ENCODE measurements around the gene PSMD13. TPM values are rescaled to one million over a fixed set of nuclear protein-coding genes. Genes with fewer than 3 reads are reported as not detected.
A peak's percentile ranks its signal among the peaks of the same experiment; 100 is the strongest.

The PSMD13 gene
- total RNA-seq, 2 experiments from 2014 or later: 210 to 214 TPM

DNA sequence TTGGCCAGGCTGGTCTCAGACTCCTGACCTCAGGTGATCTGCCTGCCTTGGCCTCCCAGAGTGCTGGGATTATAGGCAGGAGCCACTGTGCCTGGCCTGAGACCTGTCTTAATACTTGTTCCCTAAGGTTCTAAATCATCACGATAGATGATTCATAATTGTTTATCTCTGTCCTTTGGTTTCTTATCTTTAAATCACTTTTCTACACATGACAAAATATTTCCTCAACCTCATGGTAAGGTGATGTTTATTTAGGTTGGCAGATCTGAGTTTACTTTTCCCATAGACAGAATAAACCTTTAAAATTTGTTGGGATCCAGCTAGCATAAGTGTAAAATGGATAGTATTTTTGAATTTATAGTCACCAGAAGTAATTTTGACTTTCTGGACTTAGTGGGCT, 3.5 kb downstream of the PSMD13 start:
- Mint-ChIP-seq H3K4me3 (no peak overlapping the region), H3K27ac (peak overlapping the region; percentile 64), H3K27me3 (no peaks in the 10 kb centered on the region), H3K9me3 (no peaks in the 10 kb centered on the region), H3K36me3 (peaks cover 49% of the 10 kb centered on the region), H3K4me1 (ENCODE audit: low read depth) (peaks cover 59% of the 10 kb centered on the region)
- CTCF ChIA-PET: interaction anchor here (1.2 to 3.5 kb wide), 3 partner anchors 10 to 66 kb away, joined by 4 to 23 read pairs (median 9); partner anchors contain the start of gene IFITM2
- intact Hi-C loops (cut with micrococcal nuclease): no loop called here
- POLR2A ChIA-PET: interaction anchor here (1.2 kb wide), 1 partner anchor 12 kb away, joined by 4 read pairs; no protein-coding TSS in a partner anchor
- DNase-seq: peak; percentile 8

DNA sequence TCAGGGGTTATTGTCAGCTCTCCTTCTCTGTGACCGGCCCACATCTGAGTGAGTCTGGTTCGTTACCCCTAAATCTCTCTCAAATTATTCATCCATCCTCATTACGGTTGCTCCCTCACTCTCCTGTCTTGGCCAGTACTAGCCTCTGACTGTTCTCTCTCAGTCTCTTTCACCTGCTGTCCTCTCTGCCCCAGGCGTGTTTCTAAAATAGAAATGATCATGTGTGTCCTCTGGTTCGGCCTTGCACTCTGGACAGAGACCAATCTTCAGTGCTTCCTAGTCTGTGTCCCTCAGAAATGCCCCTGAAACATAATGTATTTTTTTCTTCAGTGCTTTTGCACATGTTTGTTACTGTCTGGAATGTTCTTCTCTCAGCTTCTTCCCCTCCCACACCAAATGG, 4.9 kb downstream of the PSMD13 start:
- peaks cover 54% of the 10 kb centered on the region for H3K4me1 Mint-ChIP-seq (ENCODE audit: low read depth)
- ChIA-PET POLR2A (no interaction called here), CTCF (interaction anchor here (0.6 to 3.5 kb wide), 2 partner anchors 9 to 64 kb away, joined by 3 to 23 read pairs; no protein-coding TSS in a partner anchor)
- H3K36me3 Mint-ChIP-seq: peaks cover 59% of the 10 kb centered on the region
- DNase-seq: no peak
- H3K4me3 Mint-ChIP-seq: no peak overlapping the region
- intact Hi-C loops (cut with micrococcal nuclease): no loop called here
- no peaks in the 10 kb centered on the region for H3K9me3 Mint-ChIP-seq
- H3K27me3 Mint-ChIP-seq: no peaks in the 10 kb centered on the region
- peak overlapping the region; percentile 47 for H3K27ac Mint-ChIP-seq

DNA sequence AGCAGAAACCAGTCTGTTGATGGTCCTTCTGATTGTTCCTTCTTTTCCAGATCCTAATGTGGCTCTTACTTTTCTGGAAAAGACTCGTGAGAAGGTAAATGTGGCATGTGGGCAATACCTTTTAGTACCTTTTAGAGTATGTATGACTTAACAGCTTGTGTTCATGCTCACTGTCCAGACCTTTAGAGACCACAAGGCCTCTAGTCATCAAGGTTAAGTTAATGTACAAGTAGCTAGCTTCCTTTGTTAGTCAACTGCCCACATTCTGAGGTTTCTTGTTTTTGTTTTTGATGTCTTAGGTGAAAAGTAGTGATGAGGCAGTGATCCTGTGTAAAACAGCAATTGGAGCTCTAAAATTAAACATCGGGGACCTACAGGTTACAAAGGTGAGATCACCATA, 7.6 kb downstream of the PSMD13 start:
- ChIA-PET CTCF (interaction anchor here (0.6 to 0.7 kb wide), 2 partner anchors 13 to 61 kb away, joined by 3 read pairs; no protein-coding TSS in a partner anchor), POLR2A (no interaction called here)
- no peak for DNase-seq
- no peak overlapping the region for H3K4me3 Mint-ChIP-seq
- intact Hi-C loops (cut with micrococcal nuclease): no loop called here
- H3K27ac Mint-ChIP-seq: no peak overlapping the region
- peaks cover 48% of the 10 kb centered on the region for H3K4me1 Mint-ChIP-seq (ENCODE audit: low read depth)
- H3K9me3 Mint-ChIP-seq: no peaks in the 10 kb centered on the region
- no peaks in the 10 kb centered on the region for H3K27me3 Mint-ChIP-seq
- peaks cover 77% of the 10 kb centered on the region for H3K36me3 Mint-ChIP-seq

DNA sequence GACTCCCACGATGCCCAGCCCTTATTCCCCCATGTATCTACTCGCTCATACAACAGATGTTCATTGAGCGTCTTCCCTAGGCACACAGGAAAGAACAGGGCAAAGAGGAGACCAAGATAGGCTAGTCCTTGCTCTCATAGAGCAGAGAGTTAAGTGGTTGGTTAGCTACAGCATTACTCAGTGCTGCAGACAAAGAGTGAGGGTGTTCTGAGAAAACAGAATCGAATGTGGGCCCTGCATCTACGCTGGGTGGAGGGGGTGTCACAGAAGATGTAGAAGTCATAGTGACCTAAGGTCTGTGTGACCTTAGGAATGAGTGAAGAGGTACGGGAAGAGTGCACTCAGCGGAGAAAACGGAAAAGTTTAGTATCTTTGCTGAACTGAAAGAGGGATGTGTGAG, 12.3 kb downstream of the PSMD13 start:
- no peaks in the 10 kb centered on the region for H3K9me3 Mint-ChIP-seq
- H3K4me3 Mint-ChIP-seq: no peak overlapping the region
- peaks cover 25% of the 10 kb centered on the region for H3K4me1 Mint-ChIP-seq (ENCODE audit: low read depth)
- peak overlapping the region; percentile 35 for H3K27ac Mint-ChIP-seq
- intact Hi-C loops (cut with micrococcal nuclease): no loop called here
- H3K36me3 Mint-ChIP-seq: peaks cover 74% of the 10 kb centered on the region
- no peak for DNase-seq
- ChIA-PET POLR2A (interaction anchor here (1.0 kb wide), 1 partner anchor 20 kb away, joined by 3 read pairs; no protein-coding TSS in a partner anchor), CTCF (interaction anchor here (1.4 to 3.5 kb wide), 7 partner anchors 13 to 199 kb away, joined by 3 to 30 read pairs (median 5); partner anchors contain the start of genes PSMD13 and SIRT3)
- no peaks in the 10 kb centered on the region for H3K27me3 Mint-ChIP-seq

DNA sequence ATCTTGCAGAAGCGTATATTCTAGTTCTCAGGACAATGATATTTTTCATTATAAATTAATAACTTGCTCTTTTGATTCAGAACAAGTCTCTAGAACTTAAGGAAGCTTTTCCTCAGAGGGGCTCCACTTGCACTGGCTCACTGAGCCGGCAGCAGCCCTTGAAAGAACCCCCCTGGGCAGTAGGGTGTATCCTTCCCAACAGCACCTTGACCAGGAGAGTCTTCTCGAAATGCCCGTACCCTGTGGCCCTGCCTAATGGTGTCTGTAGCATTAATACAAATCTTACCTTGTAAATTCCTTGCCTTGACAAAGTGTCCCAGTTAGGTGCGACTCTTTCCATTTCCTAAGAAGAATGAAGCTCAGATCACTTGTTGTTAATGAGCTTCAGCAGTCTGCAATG, 13.5 kb downstream of the PSMD13 start:
- intact Hi-C loops (cut with micrococcal nuclease): loop anchor here (5.0 kb wide), 2 partner anchors 57 to 107 kb away; partner anchors contain the start of gene IFITM2
- peak overlapping the region; percentile 64 for H3K27ac Mint-ChIP-seq
- H3K4me1 Mint-ChIP-seq (ENCODE audit: low read depth): peaks cover 21% of the 10 kb centered on the region
- peaks cover 68% of the 10 kb centered on the region for H3K36me3 Mint-ChIP-seq
- POLR2A ChIA-PET: interaction anchor here (1.0 to 1.2 kb wide), 2 partner anchors 43 to 105 kb away, joined by 3 to 4 read pairs; partner anchors contain the start of genes BET1L and RIC8A
- CTCF ChIA-PET: interaction anchor here (0.6 to 3.5 kb wide), 32 partner anchors 9 to 206 kb away, joined by 3 to 57 read pairs (median 5); partner anchors contain the start of genes BET1L, NLRP6, PGGHG and PSMD13
- H3K27me3 Mint-ChIP-seq: no peaks in the 10 kb centered on the region
- H3K9me3 Mint-ChIP-seq: no peaks in the 10 kb centered on the region
- H3K4me3 Mint-ChIP-seq: no peak overlapping the region
- DNase-seq: no peak

DNA sequence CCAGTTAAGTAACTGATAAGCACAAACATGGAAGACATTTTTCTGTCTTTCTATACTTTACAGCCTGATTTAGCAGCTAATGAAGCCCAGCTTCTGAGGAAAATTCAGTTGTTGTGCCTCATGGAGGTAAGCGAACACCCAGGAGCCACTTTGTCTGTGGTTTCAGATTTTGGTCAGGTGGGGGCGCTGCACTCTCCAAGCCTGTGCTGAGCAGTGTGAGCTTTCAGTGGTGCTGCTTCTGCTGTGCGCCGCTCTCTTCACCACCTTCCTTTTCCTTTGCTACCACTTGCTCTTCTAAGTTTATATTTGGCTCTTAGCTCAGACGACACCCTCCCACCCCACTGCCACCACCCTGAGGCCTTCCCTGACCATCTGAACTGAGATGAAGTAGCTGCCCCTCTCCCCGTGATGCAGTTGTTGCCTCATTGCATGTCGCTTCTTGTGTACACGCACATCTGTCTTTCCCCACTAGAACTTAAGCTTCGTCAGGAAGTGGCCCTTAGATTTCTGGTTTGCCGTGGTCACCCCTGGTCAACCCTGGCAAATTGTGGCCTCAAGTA, 14.0 kb downstream of the PSMD13 start:
- DNase-seq: peak; percentile 89
- Mint-ChIP-seq H3K36me3 (peaks cover 63% of the 10 kb centered on the region), H3K9me3 (no peaks in the 10 kb centered on the region), H3K27me3 (no peaks in the 10 kb centered on the region), H3K27ac (peak overlapping the region; percentile 64), H3K4me1 (ENCODE audit: low read depth) (peaks cover 21% of the 10 kb centered on the region), H3K4me3 (no peak overlapping the region)
- intact Hi-C loops (cut with micrococcal nuclease): loop anchor here (5.0 kb wide), 2 partner anchors 56 to 106 kb away; partner anchors contain the start of gene IFITM2
- ChIA-PET POLR2A (interaction anchor here (1.2 kb wide), 1 partner anchor 43 kb away, joined by 4 read pairs; the partner anchor contains the start of genes BET1L and RIC8A), CTCF (interaction anchor here (0.6 to 3.5 kb wide), 35 partner anchors 9 to 268 kb away, joined by 3 to 57 read pairs (median 5); partner anchors contain the start of genes BET1L, IFITM2, NLRP6 and PGGHG)

DNA sequence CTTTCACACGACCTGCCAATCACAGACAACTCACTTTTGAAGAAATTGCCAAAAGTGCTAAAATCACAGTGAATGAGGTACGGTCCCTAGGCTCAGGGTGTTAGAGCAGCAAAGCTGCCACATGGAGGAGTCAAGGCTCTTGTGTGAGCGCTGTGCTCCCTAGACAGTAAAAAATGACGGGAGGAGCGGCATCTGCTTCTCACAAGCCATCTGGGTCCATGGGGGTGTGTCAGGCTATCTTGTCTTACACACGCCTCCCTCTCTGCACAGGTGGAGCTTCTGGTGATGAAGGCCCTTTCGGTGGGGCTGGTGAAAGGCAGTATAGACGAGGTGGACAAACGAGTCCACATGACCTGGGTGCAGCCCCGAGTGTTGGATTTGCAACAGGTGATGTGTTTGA, 14.8 kb downstream of the PSMD13 start:
- peaks cover 57% of the 10 kb centered on the region for H3K36me3 Mint-ChIP-seq
- no peaks in the 10 kb centered on the region for H3K9me3 Mint-ChIP-seq
- peaks cover 21% of the 10 kb centered on the region for H3K4me1 Mint-ChIP-seq (ENCODE audit: low read depth)
- no peak overlapping the region for H3K4me3 Mint-ChIP-seq
- H3K27me3 Mint-ChIP-seq: no peaks in the 10 kb centered on the region
- intact Hi-C loops (cut with micrococcal nuclease): loop anchor here (5.0 kb wide), 2 partner anchors 56 to 106 kb away; partner anchors contain the start of gene IFITM2
- no peak overlapping the region for H3K27ac Mint-ChIP-seq
- POLR2A ChIA-PET: no interaction called here
- DNase-seq: no peak
- CTCF ChIA-PET: interaction anchor here (0.8 to 3.5 kb wide), 24 partner anchors 8 to 268 kb away, joined by 3 to 57 read pairs (median 8); partner anchors contain the start of genes BET1L, IFITM2, NLRP6 and PGGHG

DNA sequence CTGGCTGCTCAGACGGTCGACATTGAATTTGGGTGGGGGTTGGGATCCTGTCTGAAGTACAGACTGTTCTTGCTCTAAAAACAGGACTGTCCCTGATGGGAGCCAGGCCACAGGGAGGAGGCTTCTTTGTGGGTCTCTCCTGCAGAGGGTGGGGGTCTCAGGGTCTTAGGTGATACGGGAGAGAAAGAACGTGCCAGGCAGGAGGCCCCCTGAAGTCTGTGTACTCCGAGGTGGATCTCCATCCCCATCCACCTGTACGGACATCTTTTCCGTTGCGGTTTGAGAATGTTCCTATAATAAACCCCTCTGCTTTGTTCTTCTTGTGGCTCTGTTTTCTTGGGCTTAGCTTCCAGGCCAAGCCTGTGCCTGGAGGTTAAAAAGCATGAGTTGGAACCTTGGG, 15.9 kb downstream of the PSMD13 start:
- POLR2A ChIA-PET: no interaction called here
- Mint-ChIP-seq H3K4me1 (ENCODE audit: low read depth) (peaks cover 21% of the 10 kb centered on the region), H3K9me3 (no peaks in the 10 kb centered on the region), H3K27me3 (no peaks in the 10 kb centered on the region), H3K4me3 (no peak overlapping the region), H3K27ac (no peak overlapping the region), H3K36me3 (peaks cover 47% of the 10 kb centered on the region)
- no peak for DNase-seq
- intact Hi-C loops (cut with micrococcal nuclease): loop anchor here (5.0 kb wide), 2 partner anchors 55 to 105 kb away; partner anchors contain the start of gene IFITM2
- CTCF ChIA-PET: interaction anchor here (1.7 to 3.5 kb wide), 4 partner anchors 29 to 266 kb away, joined by 3 to 57 read pairs (median 12); partner anchors contain the start of gene NLRP6

DNA sequence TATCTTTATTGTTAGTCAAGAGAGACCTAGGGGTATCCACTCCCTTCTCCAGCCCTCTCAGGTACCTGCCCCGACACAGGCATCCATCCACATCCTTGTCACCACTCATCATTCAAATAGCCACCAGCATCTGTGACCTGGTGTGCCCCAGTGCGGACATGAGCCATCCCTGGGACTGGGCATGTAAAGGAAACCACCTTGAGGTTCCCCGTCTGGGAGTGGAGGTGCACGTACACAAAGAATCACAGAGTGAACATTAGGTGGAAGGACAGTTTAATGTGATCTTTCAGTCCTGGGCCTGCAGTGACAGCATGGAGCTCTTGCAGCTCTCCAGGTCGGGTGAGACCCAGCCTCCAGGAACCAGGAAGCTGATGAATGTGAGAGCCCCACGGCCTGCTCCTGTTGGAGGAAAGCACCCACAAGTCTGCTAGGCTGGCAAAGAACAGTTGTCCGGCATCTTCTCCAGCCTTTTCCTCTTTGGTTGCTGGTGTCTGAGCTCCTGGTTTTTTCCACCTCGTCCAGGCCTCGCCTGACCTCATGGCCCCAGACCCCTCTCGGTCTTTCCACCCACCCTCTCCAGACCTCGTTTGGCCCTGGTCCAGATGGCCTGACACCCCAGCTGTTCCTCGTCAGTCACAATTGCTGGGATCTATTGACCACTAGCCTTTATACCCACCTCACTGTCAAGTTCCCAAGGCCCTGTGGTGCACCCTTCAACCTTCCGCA, 16.5 kb downstream of the PSMD13 start:
- no peak for DNase-seq
- CTCF ChIA-PET: no interaction called here
- Mint-ChIP-seq H3K4me1 (ENCODE audit: low read depth) (peaks cover 17% of the 10 kb centered on the region), H3K27ac (no peak overlapping the region), H3K4me3 (no peak overlapping the region), H3K9me3 (no peaks in the 10 kb centered on the region), H3K27me3 (no peaks in the 10 kb centered on the region), H3K36me3 (peaks cover 41% of the 10 kb centered on the region)
- POLR2A ChIA-PET: no interaction called here
- intact Hi-C loops (cut with micrococcal nuclease): loop anchor here (5.0 kb wide), 2 partner anchors 54 to 104 kb away; partner anchors contain the start of gene IFITM2

DNA sequence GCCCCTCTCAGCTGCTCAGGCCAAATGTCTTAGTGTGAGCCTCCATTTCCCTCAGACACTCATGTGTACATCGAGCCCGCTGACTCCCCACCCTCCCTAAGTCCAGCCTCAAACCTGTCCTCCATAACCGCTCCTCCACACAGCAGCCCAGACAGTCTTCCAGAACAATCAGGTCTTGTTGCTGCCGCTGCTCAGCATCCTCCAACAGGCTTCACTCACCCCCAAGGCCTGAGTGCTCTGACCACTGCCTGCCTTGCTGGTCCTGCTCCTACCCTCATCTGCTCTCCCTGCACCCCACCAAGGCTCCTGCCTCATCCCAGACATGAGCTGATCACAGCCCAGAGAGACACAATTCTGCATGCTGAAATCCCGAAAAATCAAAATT, 17.1 kb downstream of the PSMD13 start:
- H3K27me3 Mint-ChIP-seq: no peaks in the 10 kb centered on the region
- CTCF ChIA-PET: no interaction called here
- intact Hi-C loops (cut with micrococcal nuclease): loop anchor here (5.0 kb wide), 2 partner anchors 53 to 103 kb away; partner anchors contain the start of gene IFITM2
- no peak overlapping the region for H3K4me3 Mint-ChIP-seq
- H3K27ac Mint-ChIP-seq: no peak overlapping the region
- no peak for DNase-seq
- H3K4me1 Mint-ChIP-seq (ENCODE audit: low read depth): peaks cover 13% of the 10 kb centered on the region
- no peaks in the 10 kb centered on the region for H3K9me3 Mint-ChIP-seq
- peaks cover 36% of the 10 kb centered on the region for H3K36me3 Mint-ChIP-seq
- POLR2A ChIA-PET: no interaction called here

DNA sequence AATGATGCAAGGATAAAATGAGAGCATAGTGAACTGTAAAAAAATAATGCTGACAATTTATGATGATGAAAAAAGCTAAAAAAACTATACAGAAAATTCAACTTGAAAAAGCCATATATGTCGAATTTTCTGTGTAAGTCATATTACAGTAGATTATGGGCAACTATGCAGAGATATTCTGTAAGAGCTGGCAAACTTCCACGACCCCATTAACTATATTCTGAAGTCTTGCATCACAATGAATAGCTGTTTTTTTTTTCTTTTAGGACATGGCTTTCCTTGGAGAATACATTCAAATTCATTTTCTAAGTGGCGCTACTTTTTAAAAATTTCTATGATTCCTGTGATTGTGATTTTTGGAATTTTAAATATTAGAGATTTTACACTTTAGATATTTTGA, 18.4 kb downstream of the PSMD13 start:
- Mint-ChIP-seq H3K4me3 (no peak overlapping the region), H3K36me3 (peaks cover 30% of the 10 kb centered on the region), H3K27me3 (no peaks in the 10 kb centered on the region), H3K9me3 (no peaks in the 10 kb centered on the region), H3K4me1 (ENCODE audit: low read depth) (peaks cover 8% of the 10 kb centered on the region), H3K27ac (no peak overlapping the region)
- intact Hi-C loops (cut with micrococcal nuclease): no loop called here
- DNase-seq: no peak
- CTCF ChIA-PET: interaction anchor here (0.5 to 0.7 kb wide), 2 partner anchors 170 to 190 kb away, joined by 3 read pairs; no protein-coding TSS in a partner anchor
- POLR2A ChIA-PET: no interaction called here

DNA sequence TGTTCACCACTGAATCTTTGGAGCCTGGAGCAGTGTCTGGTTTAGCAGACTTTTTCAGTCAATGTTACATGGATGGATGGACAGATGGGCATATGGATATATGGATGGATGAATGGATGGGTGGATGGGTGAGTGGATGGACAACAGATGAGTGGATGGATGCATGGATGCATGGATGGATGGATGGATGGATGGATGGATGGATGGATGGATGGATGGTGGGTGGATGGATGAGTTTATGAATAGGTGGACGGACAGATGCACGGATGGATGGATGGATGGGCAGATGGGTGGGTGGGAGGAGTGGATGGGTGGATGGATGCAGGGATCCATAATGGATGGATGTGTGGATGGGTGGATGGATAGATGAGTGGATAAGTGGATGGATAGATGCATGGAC, 19.0 kb downstream of the PSMD13 start:
- Mint-ChIP-seq H3K36me3 (peaks cover 26% of the 10 kb centered on the region), H3K4me3 (no peak overlapping the region), H3K27ac (no peak overlapping the region), H3K9me3 (no peaks in the 10 kb centered on the region), H3K27me3 (no peaks in the 10 kb centered on the region), H3K4me1 (ENCODE audit: low read depth) (peaks cover 3% of the 10 kb centered on the region)
- ChIA-PET CTCF (interaction anchor here (0.5 kb wide), 1 partner anchor 189 kb away, joined by 3 read pairs; no protein-coding TSS in a partner anchor), POLR2A (no interaction called here)
- intact Hi-C loops (cut with micrococcal nuclease): no loop called here
- no peak for DNase-seq

All from activated CD4-positive, alpha-beta memory T cell treated with anti-CD3 and anti-CD28 coated beads for 36 hours (primary cell).